HG03558 (cell line): Measurements from ENCODE around the gene SOX15.

Experiments
- ATAC-seq: cut with Tn5 transposase; IDR thresholded peaks from one replicate; pipeline ENCODE4 v1.9.1; 2021; ENCODE audit warnings: moderate number of reproducible peaks; ENCODE audit not compliant: unreplicated experiment; ENCODE audit errors: extremely low read depth

Gene SOX15

GRCh38 chr17:7559320-7560171 lies 30.3 kb downstream of the SOX15 start:
- ATAC-seq = no peak

- ATAC-seq = no peak
These were observed 31.2 kb downstream of the SOX15 start, which contains the start of gene TNFSF13 for GRCh38 chr17:7558544-7559319. TNFSF13 (plus strand) TSS chr17:7558750; CDS start chr17:7559040, 290 bp downstream.

- ATAC-seq = no peak
These were observed 31.9 kb downstream of the SOX15 start for GRCh38 chr17:7557775-7558543.

- ATAC-seq = no peak
These were observed 32.6 kb downstream of the SOX15 start for GRCh38 chr17:7557147-7557764.

- ATAC-seq = no peak
These were observed 33.3 kb downstream of the SOX15 start for GRCh38 chr17:7556627-7557026.

- ATAC-seq = no peak
These were observed 34.5 kb downstream of the SOX15 start for GRCh38 chr17:7555320-7555948.

GRCh38 chr17:7553356-7553755 lies 36.5 kb downstream of the SOX15 start:
- ATAC-seq = no peak

- peak; percentile 48 for ATAC-seq
These were observed 37.3 kb downstream of the SOX15 start for GRCh38 chr17:7552621-7553051.

- ATAC-seq = no peak
These were observed 38.5 kb downstream of the SOX15 start for GRCh38 chr17:7551396-7551795.

GRCh38 chr17:7550344-7550743 lies 39.5 kb downstream of the SOX15 start:
- ATAC-seq = no peak

GRCh38 chr17:7549401-7550055 lies 40.4 kb downstream of the SOX15 start:
- no peak for ATAC-seq

- no peak for ATAC-seq
These were observed 41.1 kb downstream of the SOX15 start, which contains the start of gene TNFSF12 for GRCh38 chr17:7548585-7549400. TNFSF12 (plus strand) TSS chr17:7549058; CDS start chr17:7549154, 96 bp downstream.

- ATAC-seq = no peak
These were observed 45.0 kb downstream of the SOX15 start for GRCh38 chr17:7544911-7545310.

GRCh38 chr17:7541074-7541621 lies 48.7 kb downstream of the SOX15 start:
- no peak for ATAC-seq

- no peak for ATAC-seq
These were observed 50.9 kb downstream of the SOX15 start for GRCh38 chr17:7538891-7539545.
